ENCODE data around the gene NAV3.

NAV3 gene

DNA sequence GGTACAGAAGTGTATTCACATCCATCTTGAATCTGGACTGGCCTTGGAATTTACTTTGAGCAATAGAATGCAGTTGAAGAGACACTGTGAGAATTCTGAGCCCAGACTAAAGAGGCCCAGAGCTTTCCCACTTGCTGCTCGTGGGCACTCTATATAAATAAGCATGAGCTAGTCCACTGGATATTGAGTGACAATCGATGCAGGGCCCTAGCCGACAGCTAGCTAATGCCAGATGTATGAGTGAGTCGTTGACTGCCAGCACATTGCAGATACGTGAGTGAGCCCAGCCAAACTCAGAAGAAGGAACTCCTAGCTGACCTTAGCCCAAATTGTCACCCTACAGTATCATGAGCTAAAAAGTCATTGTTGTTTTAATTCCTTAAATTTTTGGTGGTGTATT lies 24.9 kb downstream of the NAV3 start:
- no peak overlapping the region for H2AFZ ChIP-seq (ENCODE audit: low read depth, low read length)
- no peaks in the 10 kb centered on the region for H3K79me2 ChIP-seq (ENCODE audit: low read length)
- no peaks in the 10 kb centered on the region for H3K9me3 ChIP-seq (ENCODE audit: insufficient read depth, low read length)
- H3K9ac ChIP-seq (ENCODE audit: low read length) = no peak overlapping the region
- H3K4me1 ChIP-seq (ENCODE audit: low read length) = no peaks in the 10 kb centered on the region
- H3K27ac ChIP-seq (ENCODE audit: low read length) = no peak overlapping the region
- TF ChIP-seq CTCF (IDR thresholded peaks at IDR 0.05; ENCODE audit: low read depth, low read length) = no peak
- no peak for TF ChIP-seq EZH2phosphoT487 (IDR thresholded peaks at IDR 0.05; ENCODE audit: low read depth)
- H3K4me2 ChIP-seq (ENCODE audit: low read length) = no peak overlapping the region
- no peak overlapping the region for H3K4me3 ChIP-seq (ENCODE audit: low read length)
- H3K27me3 ChIP-seq (ENCODE audit: low read depth, low read length) = no peaks in the 10 kb centered on the region
- no peaks in the 10 kb centered on the region for H4K20me1 ChIP-seq (ENCODE audit: insufficient read depth, low read length)
- H3K36me3 ChIP-seq (replicated peaks; ENCODE audit: low read depth, low read length) = no peaks in the 10 kb centered on the region

- H3K9ac ChIP-seq (ENCODE audit: low read length) = no peak overlapping the region
- no peaks in the 10 kb centered on the region for H3K36me3 ChIP-seq (replicated peaks; ENCODE audit: low read depth, low read length)
- H3K4me2 ChIP-seq (ENCODE audit: low read length) = no peak overlapping the region
- H2AFZ ChIP-seq (ENCODE audit: low read depth, low read length) = no peak overlapping the region
- H3K4me1 ChIP-seq (ENCODE audit: low read length) = no peaks in the 10 kb centered on the region
- no peaks in the 10 kb centered on the region for H3K79me2 ChIP-seq (ENCODE audit: low read length)
- H3K9me3 ChIP-seq (ENCODE audit: insufficient read depth, low read length) = no peaks in the 10 kb centered on the region
- H4K20me1 ChIP-seq (ENCODE audit: insufficient read depth, low read length) = no peaks in the 10 kb centered on the region
- H3K27ac ChIP-seq (ENCODE audit: low read length) = no peak overlapping the region
- no peaks in the 10 kb centered on the region for H3K27me3 ChIP-seq (ENCODE audit: low read depth, low read length)
- TF ChIP-seq CTCF (IDR thresholded peaks at IDR 0.05; ENCODE audit: low read depth, low read length) = no peak
- TF ChIP-seq EZH2phosphoT487 (IDR thresholded peaks at IDR 0.05; ENCODE audit: low read depth) = no peak
- H3K4me3 ChIP-seq (ENCODE audit: low read length) = no peak overlapping the region
Observed at GRCh38 chr12:77861317-77861716, 30.6 kb downstream of the NAV3 start.

DNA sequence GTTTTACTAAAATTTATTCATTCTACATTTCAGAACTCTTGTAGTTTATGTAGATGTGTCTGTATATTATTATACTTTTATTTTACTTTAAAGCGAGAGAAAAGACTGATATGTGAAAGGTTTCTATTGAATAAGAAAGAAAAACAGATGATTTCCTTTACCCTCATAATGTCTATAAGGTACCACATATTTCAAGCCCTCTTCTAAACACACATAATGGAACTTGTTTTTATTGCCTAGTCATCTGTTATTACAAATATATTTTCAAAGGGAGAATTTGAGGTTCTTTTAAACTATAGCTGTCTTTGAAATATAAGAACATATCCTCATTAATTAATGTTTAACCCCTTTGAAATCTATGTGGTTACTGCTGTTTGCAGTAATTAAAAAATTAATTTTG lies 34.5 kb downstream of the NAV3 start:
- TF ChIP-seq EZH2phosphoT487 (IDR thresholded peaks at IDR 0.05; ENCODE audit: low read depth) = no peak
- TF ChIP-seq CTCF (IDR thresholded peaks at IDR 0.05; ENCODE audit: low read depth, low read length) = no peak
- no peaks in the 10 kb centered on the region for H3K9me3 ChIP-seq (ENCODE audit: insufficient read depth, low read length)
- no peaks in the 10 kb centered on the region for H3K4me1 ChIP-seq (ENCODE audit: low read length)

GRCh38 chr12:77878901-77879300 lies 48.2 kb downstream of the NAV3 start:
- TF ChIP-seq EZH2phosphoT487 (IDR thresholded peaks at IDR 0.05; ENCODE audit: low read depth) (no peak), CTCF (IDR thresholded peaks at IDR 0.05; ENCODE audit: low read depth, low read length) (no peak)
- H3K36me3 ChIP-seq (replicated peaks; ENCODE audit: low read depth, low read length) = no peaks in the 10 kb centered on the region

More for the DNA sequence above, 34.5 kb downstream of the NAV3 start:
- Histone ChIP-seq H4K20me1 (ENCODE audit: insufficient read depth, low read length) (no peaks in the 10 kb centered on the region), H3K4me2 (ENCODE audit: low read length) (no peak overlapping the region), H3K27me3 (ENCODE audit: low read depth, low read length) (no peaks in the 10 kb centered on the region), H3K79me2 (ENCODE audit: low read length) (no peaks in the 10 kb centered on the region), H2AFZ (ENCODE audit: low read depth, low read length) (no peak overlapping the region), H3K36me3 (replicated peaks; ENCODE audit: low read depth, low read length) (no peaks in the 10 kb centered on the region), H3K4me3 (ENCODE audit: low read length) (no peak overlapping the region), H3K9ac (ENCODE audit: low read length) (no peak overlapping the region), H3K27ac (ENCODE audit: low read length) (no peak overlapping the region)

More at GRCh38 chr12:77878901-77879300, 48.2 kb downstream of the NAV3 start:
- Histone ChIP-seq H4K20me1 (ENCODE audit: insufficient read depth, low read length) (no peaks in the 10 kb centered on the region), H3K4me2 (ENCODE audit: low read length) (no peak overlapping the region), H3K9ac (ENCODE audit: low read length) (no peak overlapping the region), H3K79me2 (ENCODE audit: low read length) (no peaks in the 10 kb centered on the region), H3K4me1 (ENCODE audit: low read length) (no peaks in the 10 kb centered on the region), H3K4me3 (ENCODE audit: low read length) (no peak overlapping the region), H3K27me3 (ENCODE audit: low read depth, low read length) (no peaks in the 10 kb centered on the region), H3K9me3 (ENCODE audit: insufficient read depth, low read length) (no peaks in the 10 kb centered on the region), H3K27ac (ENCODE audit: low read length) (no peak overlapping the region), H2AFZ (ENCODE audit: low read depth, low read length) (no peak overlapping the region)

Data from OCI-LY3 (cell line).